OCI-M1 (cell line): ENCODE results near the gene VN1R5.
"Not testable (repeated sequence)": the region's sequence is repeated elsewhere in the genome, so short reads cannot be mapped to it uniquely, and the experiment has no call there.

ENCODE experiments used
- DNase-seq: peaks from one replicate; lab custom pipeline; 2025; lab: John Stamatoyannopoulos, UW

The VN1R5 gene

GRCh38 chr1:247273013-247273412 is 17.1 kb downstream of the VN1R5 start:
- DNase-seq: no peak

- no peak for DNase-seq
Observed at GRCh38 chr1:247274605-247275256, 18.9 kb downstream of the VN1R5 start.

GRCh38 chr1:247277191-247277590 is 21.3 kb downstream of the VN1R5 start:
- no peak for DNase-seq

GRCh38 chr1:247281001-247281574 is 25.2 kb downstream of the VN1R5 start:
- peak; percentile 29 for DNase-seq

- no peak for DNase-seq
Observed at GRCh38 chr1:247286134-247286670, 30.3 kb downstream of the VN1R5 start.

- no peak for DNase-seq
Observed at GRCh38 chr1:247287460-247287859, 31.6 kb downstream of the VN1R5 start.

- no peak for DNase-seq
Observed at GRCh38 chr1:247288341-247288740, 32.5 kb downstream of the VN1R5 start.

GRCh38 chr1:247289274-247289892 is 33.5 kb downstream of the VN1R5 start:
- not testable (repeated sequence) for DNase-seq

- DNase-seq: no peak
Observed at GRCh38 chr1:247290576-247290975, 34.7 kb downstream of the VN1R5 start.

GRCh38 chr1:247291161-247291560 is 35.3 kb downstream of the VN1R5 start:
- no peak for DNase-seq

GRCh38 chr1:247291833-247292561 is 36.1 kb downstream of the VN1R5 start:
- no peak for DNase-seq

- DNase-seq: no peak
Observed at GRCh38 chr1:247293047-247293446, 37.2 kb downstream of the VN1R5 start.

GRCh38 chr1:247294282-247294681 is 38.4 kb downstream of the VN1R5 start:
- no peak for DNase-seq

GRCh38 chr1:247295274-247295684 is 39.4 kb downstream of the VN1R5 start:
- DNase-seq: no peak

- no peak for DNase-seq
Observed at GRCh38 chr1:247295746-247296145, 39.9 kb downstream of the VN1R5 start.

- peak; percentile 69 for DNase-seq
Observed at GRCh38 chr1:247296599-247297180, 40.8 kb downstream of the VN1R5 start.

- peak; percentile 43 for DNase-seq
Observed at GRCh38 chr1:247297263-247298123, 41.6 kb downstream of the VN1R5 start.

GRCh38 chr1:247298124-247298481 is 42.2 kb downstream of the VN1R5 start:
- no peak for DNase-seq

- no peak for DNase-seq
Observed at GRCh38 chr1:247298701-247299100, 42.8 kb downstream of the VN1R5 start.

- no peak for DNase-seq
Observed at GRCh38 chr1:247299723-247300381, 44.0 kb downstream of the VN1R5 start.
